ENCODE data around the gene SLC24A3. TPM values are rescaled to one million over a fixed set of nuclear protein-coding genes. Genes with fewer than 3 reads are reported as not detected.

Gene SLC24A3
- total RNA-seq, 4 donors from 2014 or later: 2.3 to 6.9 (median 5.4) TPM

- WGBS, 2 donors: 90 to 94% methylated on average over 5 of the region's 5 CpGs
- intact Hi-C loops (cut with DNase I; ENCODE audit: low total_unique reads): no loop called here
- TF ChIP-seq CTCF (IDR thresholded peaks at IDR 0.05): no peak
- TF ChIP-seq POLR2A (IDR thresholded peaks at IDR 0.05): no peak
- DNase-seq (ENCODE audit: low spot score in 2 of 2): no peak
- no peak overlapping the region for H3K4me3 ChIP-seq (ENCODE audit: low read depth, poor library complexity, severe bottlenecking)
Observed at GRCh38 chr20:19617256-19617655, 404.8 kb downstream of the SLC24A3 start.

- no peak for DNase-seq (ENCODE audit: low spot score in 2 of 2)
- no peak overlapping the region for H3K4me3 ChIP-seq (ENCODE audit: low read depth, poor library complexity, severe bottlenecking)
- 78 to 87% methylated on average over 5 of the region's 5 CpGs for whole genome bisulfite sequencing, 2 donors
- intact Hi-C loops (cut with DNase I; ENCODE audit: low total_unique reads): no loop called here
- TF ChIP-seq CTCF (IDR thresholded peaks at IDR 0.05): no peak
- TF ChIP-seq POLR2A (IDR thresholded peaks at IDR 0.05): no peak
Observed at GRCh38 chr20:19618711-19619110, 406.3 kb downstream of the SLC24A3 start.

GRCh38 chr20:19619904-19620430 is 407.5 kb downstream of the SLC24A3 start:
- DNase-seq (ENCODE audit: low spot score in 2 of 2): no peak
- intact Hi-C loops (cut with DNase I; ENCODE audit: low total_unique reads): no loop called here
- TF ChIP-seq POLR2A (IDR thresholded peaks at IDR 0.05): no peak
- TF ChIP-seq CTCF (IDR thresholded peaks at IDR 0.05): no peak

GRCh38 chr20:19620446-19620845 is 408.0 kb downstream of the SLC24A3 start:
- intact Hi-C loops (cut with DNase I; ENCODE audit: low total_unique reads): no loop called here
- H3K4me3 ChIP-seq (ENCODE audit: low read depth, poor library complexity, severe bottlenecking): no peak overlapping the region
- no peak for DNase-seq (ENCODE audit: low spot score in 2 of 2)
- TF ChIP-seq POLR2A (IDR thresholded peaks at IDR 0.05): no peak
- TF ChIP-seq CTCF (IDR thresholded peaks at IDR 0.05): no peak
- 39 to 44% methylated on average over 2 of the region's 2 CpGs for WGBS, 2 donors

More at GRCh38 chr20:19619904-19620430, 407.5 kb downstream of the SLC24A3 start:
- 42 to 57% methylated on average over 2 of the region's 2 CpGs for WGBS, 2 donors
- H3K4me3 ChIP-seq (ENCODE audit: low read depth, poor library complexity, severe bottlenecking): no peak overlapping the region

- no peak overlapping the region for H3K4me3 ChIP-seq (ENCODE audit: low read depth, poor library complexity, severe bottlenecking)
- TF ChIP-seq CTCF (IDR thresholded peaks at IDR 0.05) (no peak), POLR2A (IDR thresholded peaks at IDR 0.05) (no peak)
- no peak for DNase-seq (ENCODE audit: low spot score in 2 of 2)
- intact Hi-C loops (cut with DNase I; ENCODE audit: low total_unique reads): no loop called here
- WGBS, 2 donors: 81 to 83% methylated on average over 1 of the region's 1 CpG
Observed at GRCh38 chr20:19621072-19621471, 408.6 kb downstream of the SLC24A3 start.
